ENCODE results near the gene KREMEN2. TPM values are rescaled to one million over a fixed set of nuclear protein-coding genes. Genes with fewer than 3 reads are reported as not detected.
A peak's percentile ranks its signal among the peaks of the same experiment; 100 is the strongest.

The KREMEN2 gene
- total and polyA plus RNA-seq, 2 of the 8 experiments (the other 6 are each of a cell fraction or from before 2014, with no cell fraction given): 6.6 to 7.0 TPM

GRCh38 chr16:2966808-2967191, 2.7 kb downstream of the KREMEN2 start (continued):
- TF ChIP-seq FOSL1 (IDR thresholded peaks at IDR 0.05; ENCODE audit: insufficient read depth, low read depth, low read length) (no peak), GABPA (IDR thresholded peaks at IDR 0.05; ENCODE audit: borderline replicate concordance, insufficient read depth, low read length) (peak; percentile 75; the same call in 1 of the 2 replicates), SUZ12 (IDR thresholded peaks at IDR 0.05; ENCODE audit: low read length) (0 out of 2 replicates have a peak, but pooled peaks have one; percentile 53), SP1 (IDR thresholded peaks at IDR 0.05; ENCODE audit: low read depth, low read length) (no peak), ZNF274 (IDR thresholded peaks at IDR 0.05; ENCODE audit: borderline replicate concordance, extremely low read depth, low read length) (no peak), JUND (IDR thresholded peaks at IDR 0.05; ENCODE audit: low read length) (no peak)
